Type B pancreatic cell (in vitro differentiated cells): ENCODE results near the gene SLC37A2. TPM values are rescaled to one million over a fixed set of nuclear protein-coding genes. Genes with fewer than 3 reads are reported as not detected.
"Not testable (repeated sequence)": the region's sequence is repeated elsewhere in the genome, so short reads cannot be mapped to it uniquely, and the experiment has no call there.

Source experiments
- DNase-seq: peaks from one replicate; pipeline ENCODE4 v3.0.0; 2021; ENCODE audit warnings: mixed read lengths; ENCODE audit not compliant: unreplicated experiment; ENCODE audit errors: extremely low spot score
- H3K27ac Mint-ChIP-seq: 2 replicates; pipeline ENCODE4 v1.8.0; 2021; ENCODE audit warnings: mild to moderate bottlenecking, mixed read lengths
- H3K27me3 Mint-ChIP-seq: 2 replicates; pipeline ENCODE4 v1.8.0; 2021; ENCODE audit warnings: mixed read lengths
- H3K36me3 Mint-ChIP-seq: 2 replicates; pipeline ENCODE4 v1.8.0; 2021; ENCODE audit warnings: mixed read lengths
- H3K4me1 Mint-ChIP-seq: one replicate; pipeline ENCODE4 v1.8.0; 2021; ENCODE audit warnings: mixed read lengths; ENCODE audit not compliant: unreplicated experiment
- H3K4me3 Mint-ChIP-seq: 2 replicates; pipeline ENCODE4 v1.8.0; 2021; ENCODE audit warnings: mild to moderate bottlenecking, mixed read lengths
- H3K9me3 Mint-ChIP-seq: 2 replicates; pipeline ENCODE4 v1.8.0; 2021; ENCODE audit warnings: mixed read lengths
- long read RNA-seq: library from polyadenylated mRNA; unstranded; transcript quantifications from one replicate; pipeline ENCODE4 v2.0.0, GENCODE V29; 2020
- total RNA-seq: library from RNA; stranded (reverse); gene quantifications from 2 replicates; pipeline ENCODE4 v1.2.1, GENCODE V29; 2021; ENCODE audit warnings: low replicate concordance
- TF ChIP-seq, protein P1 (sequence below): fragments of 200-600 bp; sonication (generic); conservative IDR thresholded peaks from 2 replicates; pipeline ENCODE4 v1.5.0; 2021; ENCODE audit warnings: antibody characterized with exemption, mild to moderate bottlenecking

Gene SLC37A2
- 1.3 TPM in 2 replicates for total RNA-seq
- long read RNA-seq, partial matches to known transcripts: 1 of 1 reads
- long read RNA-seq, other reads (novel, unspliced or antisense): 0 of 1 reads

DNA sequence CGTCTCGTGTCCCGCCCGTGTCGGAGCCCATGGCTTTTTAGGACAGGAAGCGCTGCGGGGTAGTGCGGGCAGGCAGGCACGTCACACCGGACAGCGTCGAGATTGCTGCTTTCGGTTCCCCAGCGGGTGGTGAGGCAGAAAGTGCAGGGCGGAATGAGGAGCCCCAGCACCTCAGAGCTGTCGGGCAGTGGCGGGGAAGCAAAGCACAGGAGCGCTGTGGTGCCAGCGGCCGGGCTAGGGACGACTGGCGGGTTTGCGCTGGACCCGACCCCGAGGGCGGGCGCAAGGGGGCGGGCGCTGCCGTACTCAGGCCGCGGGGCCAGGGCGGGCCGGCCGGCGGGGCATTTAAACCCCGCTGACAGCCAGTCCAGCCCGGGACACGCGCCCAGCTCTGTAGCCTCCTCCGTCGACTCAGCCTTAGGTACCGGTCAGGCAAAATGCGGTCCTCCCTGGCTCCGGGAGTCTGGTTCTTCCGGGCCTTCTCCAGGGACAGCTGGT lies at the start of gene SLC37A2:
TSS of gene SLC37A2 (plus strand) at position 375 of the 498 bp plus-strand sequence. CDS start at position 438, 63 bp downstream.
- H3K9me3 Mint-ChIP-seq: no peaks in the 10 kb centered on the region
- H3K36me3 Mint-ChIP-seq: no peaks in the 10 kb centered on the region
- TF ChIP-seq, protein P1, sequence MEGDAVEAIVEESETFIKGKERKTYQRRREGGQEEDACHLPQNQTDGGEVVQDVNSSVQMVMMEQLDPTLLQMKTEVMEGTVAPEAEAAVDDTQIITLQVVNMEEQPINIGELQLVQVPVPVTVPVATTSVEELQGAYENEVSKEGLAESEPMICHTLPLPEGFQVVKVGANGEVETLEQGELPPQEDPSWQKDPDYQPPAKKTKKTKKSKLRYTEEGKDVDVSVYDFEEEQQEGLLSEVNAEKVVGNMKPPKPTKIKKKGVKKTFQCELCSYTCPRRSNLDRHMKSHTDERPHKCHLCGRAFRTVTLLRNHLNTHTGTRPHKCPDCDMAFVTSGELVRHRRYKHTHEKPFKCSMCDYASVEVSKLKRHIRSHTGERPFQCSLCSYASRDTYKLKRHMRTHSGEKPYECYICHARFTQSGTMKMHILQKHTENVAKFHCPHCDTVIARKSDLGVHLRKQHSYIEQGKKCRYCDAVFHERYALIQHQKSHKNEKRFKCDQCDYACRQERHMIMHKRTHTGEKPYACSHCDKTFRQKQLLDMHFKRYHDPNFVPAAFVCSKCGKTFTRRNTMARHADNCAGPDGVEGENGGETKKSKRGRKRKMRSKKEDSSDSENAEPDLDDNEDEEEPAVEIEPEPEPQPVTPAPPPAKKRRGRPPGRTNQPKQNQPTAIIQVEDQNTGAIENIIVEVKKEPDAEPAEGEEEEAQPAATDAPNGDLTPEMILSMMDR: peak; percentile 53
- H3K4me1 Mint-ChIP-seq: no peaks in the 10 kb centered on the region
- H3K4me3 Mint-ChIP-seq: peak within 1 kb of the TSS; percentile 88
- H3K27me3 Mint-ChIP-seq: peaks cover 74% of the 10 kb centered on the region
- DNase-seq: peak; percentile 70
- H3K27ac Mint-ChIP-seq: no peak within 1 kb of the TSS

DNA sequence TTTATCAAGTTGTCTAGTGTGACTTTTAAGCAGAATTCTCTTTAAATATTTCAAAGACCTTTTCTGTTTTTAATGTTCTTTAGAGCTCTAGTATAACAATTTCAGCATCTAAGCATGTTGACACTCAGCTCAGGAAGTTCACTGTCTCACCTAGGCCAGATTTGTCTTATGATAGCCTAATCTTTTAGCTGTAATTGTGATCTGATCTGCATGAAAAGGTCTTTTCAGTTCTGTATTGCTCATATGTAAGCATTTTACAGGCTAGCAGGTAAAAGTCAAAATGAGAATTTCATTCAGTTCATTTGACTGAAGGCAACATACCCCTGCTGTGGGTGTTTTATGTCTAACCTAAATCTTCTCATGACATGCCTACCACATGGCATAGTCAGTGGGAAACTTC lies 46.7 kb upstream of the SLC37A2 start:
- TF ChIP-seq, protein P1: no peak
- Mint-ChIP-seq H3K36me3 (no peaks in the 10 kb centered on the region), H3K4me3 (no peak overlapping the region), H3K27ac (no peak overlapping the region), H3K9me3 (peaks cover 5% of the 10 kb centered on the region), H3K4me1 (no peaks in the 10 kb centered on the region), H3K27me3 (no peaks in the 10 kb centered on the region)
- no peak for DNase-seq

DNA sequence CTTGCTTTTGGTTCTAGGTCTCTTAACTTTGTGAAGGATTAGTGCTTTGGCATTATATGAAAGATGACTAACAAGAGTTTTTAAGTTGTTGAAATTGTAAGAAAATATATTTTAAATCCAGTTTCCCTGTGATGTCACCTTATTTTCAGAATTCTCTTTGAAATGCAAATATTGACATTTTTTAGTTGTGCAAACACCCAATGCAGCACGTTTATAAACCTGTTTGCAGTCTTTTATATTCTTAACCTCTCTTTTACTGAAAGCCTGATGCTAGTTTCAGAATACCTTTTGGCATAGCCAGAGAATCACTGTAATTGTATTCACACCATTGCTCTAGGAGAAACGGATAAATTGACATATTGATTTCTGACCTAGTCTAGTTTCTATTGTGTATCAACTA lies 42.8 kb upstream of the SLC37A2 start:
- Mint-ChIP-seq H3K4me3 (no peak overlapping the region), H3K27me3 (no peaks in the 10 kb centered on the region), H3K4me1 (no peaks in the 10 kb centered on the region), H3K9me3 (no peaks in the 10 kb centered on the region), H3K27ac (no peak overlapping the region), H3K36me3 (no peaks in the 10 kb centered on the region)
- DNase-seq: no peak
- TF ChIP-seq, protein P1: no peak

DNA sequence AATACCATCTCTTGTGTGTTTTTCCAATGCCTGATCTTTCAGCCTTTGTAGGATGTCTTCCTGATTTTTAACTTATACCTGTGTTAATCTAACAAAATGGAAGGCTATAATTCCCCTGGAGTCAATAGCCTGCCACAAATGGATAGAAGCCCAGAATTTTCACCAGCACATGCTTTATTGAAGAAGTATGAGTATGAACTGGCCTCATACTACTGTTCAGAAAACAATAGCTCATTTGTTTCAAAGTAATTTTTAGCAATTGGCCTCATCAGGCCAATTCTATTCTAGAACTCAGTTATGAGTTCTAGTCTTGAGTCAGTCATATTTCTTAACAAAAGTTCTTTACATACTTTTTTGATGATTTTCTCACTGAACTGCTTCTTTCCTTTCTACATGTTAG lies 40.6 kb upstream of the SLC37A2 start:
- H3K36me3 Mint-ChIP-seq: no peaks in the 10 kb centered on the region
- peaks cover under 1% of the 10 kb centered on the region for H3K9me3 Mint-ChIP-seq
- H3K4me1 Mint-ChIP-seq: no peaks in the 10 kb centered on the region
- H3K27me3 Mint-ChIP-seq: no peaks in the 10 kb centered on the region
- H3K4me3 Mint-ChIP-seq: no peak overlapping the region
- TF ChIP-seq, protein P1: no peak
- H3K27ac Mint-ChIP-seq: no peak overlapping the region
- no peak for DNase-seq

DNA sequence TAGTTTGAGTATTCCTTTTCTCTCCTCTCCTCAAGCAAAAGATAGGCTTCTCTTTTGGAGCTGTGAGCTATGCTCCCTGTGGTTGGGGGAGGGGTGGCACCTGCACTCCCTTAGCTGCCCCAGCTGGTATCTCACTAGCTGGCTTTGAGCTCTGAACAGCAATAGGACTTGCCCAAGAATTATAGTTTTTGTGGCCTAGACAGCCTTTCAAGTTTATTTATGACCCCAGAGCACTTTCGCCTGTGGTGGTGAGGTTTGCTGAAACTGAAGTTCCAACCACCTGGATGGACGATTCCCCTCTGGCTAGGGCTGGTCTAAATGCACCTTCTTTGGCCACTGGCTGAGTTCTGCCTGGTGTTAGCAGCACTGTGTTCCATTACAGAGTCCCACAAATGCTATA lies 37.1 kb upstream of the SLC37A2 start:
- no peak for DNase-seq
- H3K9me3 Mint-ChIP-seq: peaks cover 8% of the 10 kb centered on the region
- H3K27ac Mint-ChIP-seq: no peak overlapping the region
- H3K4me3 Mint-ChIP-seq: no peak overlapping the region
- no peaks in the 10 kb centered on the region for H3K4me1 Mint-ChIP-seq
- TF ChIP-seq, protein P1: no peak
- H3K36me3 Mint-ChIP-seq: peaks cover 6% of the 10 kb centered on the region
- H3K27me3 Mint-ChIP-seq: no peaks in the 10 kb centered on the region

DNA sequence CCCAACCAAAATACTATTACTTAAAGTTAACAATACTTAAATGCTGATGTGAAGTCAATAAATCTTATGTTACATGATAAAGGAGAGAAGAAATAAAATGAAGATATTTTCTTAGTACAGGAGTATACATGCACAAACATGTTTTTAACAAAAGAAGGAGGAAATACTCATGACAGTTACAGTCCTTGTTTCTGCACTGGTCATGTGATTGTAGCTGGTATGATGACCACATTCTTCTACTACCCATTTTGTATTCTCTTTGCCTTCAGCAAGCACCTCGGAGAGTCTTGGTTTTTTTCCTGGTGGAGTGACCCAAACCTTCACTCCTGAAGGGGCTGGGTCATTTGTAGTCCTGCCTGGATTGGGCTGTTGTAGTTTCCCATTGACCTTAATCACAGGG lies 33.7 kb upstream of the SLC37A2 start:
- H3K27ac Mint-ChIP-seq: not testable (repeated sequence)

More for the DNA sequence above, 33.7 kb upstream of the SLC37A2 start:
- H3K4me1 Mint-ChIP-seq, DNase-seq, H3K4me3 Mint-ChIP-seq, H3K27me3 Mint-ChIP-seq: not testable (repeated sequence)
- peaks cover 13% of the 10 kb centered on the region for H3K36me3 Mint-ChIP-seq
- peaks cover 18% of the 10 kb centered on the region for H3K9me3 Mint-ChIP-seq
